Effector memory CD8-positive, alpha-beta T cell (primary cell): ENCODE results near the gene NKAIN2.
"Not testable (repeated sequence)": the region's sequence is repeated elsewhere in the genome, so short reads cannot be mapped to it uniquely, and the experiment has no call there.

ENCODE experiments used
- ATAC-seq: fragments of 150-1000 bp; cut with Tn5 transposase; replicated peaks from 2 replicates; pipeline ENCODE4 v1.10.0; 2021; ENCODE audit warnings: mild to moderate bottlenecking, moderate library complexity
- DNase-seq, 3 experiments: peaks; one replicate each; pipeline ENCODE4 v3.0.0; 2021
- H3K27ac Mint-ChIP-seq, 2 donors: one replicate each; pipeline ENCODE4 v1.8.0; 2022; ENCODE audit warnings: mild to moderate bottlenecking in 2 of 2, mixed read lengths in 2 of 2, moderate library complexity in 2 of 2
- H3K27me3 Mint-ChIP-seq, 2 donors: one replicate each; pipeline ENCODE4 v1.8.0; 2022; ENCODE audit warnings: mixed read lengths in 2 of 2
- H3K36me3 Mint-ChIP-seq: one replicate; pipeline ENCODE4 v1.8.0; 2022; ENCODE audit warnings: mild to moderate bottlenecking, moderate library complexity, mixed read lengths; ENCODE audit not compliant: insufficient read depth
- H3K4me1 Mint-ChIP-seq, 2 donors: one replicate each; pipeline ENCODE4 v1.8.0; 2022; ENCODE audit warnings: low read depth in 2 of 2, mixed read lengths in 2 of 2
- H3K4me3 Mint-ChIP-seq, 2 donors: one replicate each; pipeline ENCODE4 v1.8.0; 2022; ENCODE audit warnings: mild to moderate bottlenecking in 2 of 2, mixed read lengths in 2 of 2, moderate library complexity in 2 of 2
- H3K9me3 Mint-ChIP-seq, 2 donors: one replicate each; pipeline ENCODE4 v1.8.0; 2022; ENCODE audit warnings: mixed read lengths in 2 of 2

The NKAIN2 gene

GRCh38 chr6:124368131-124368530 is 564.5 kb downstream of the NKAIN2 start:
- Mint-ChIP-seq H3K4me3 (no peak overlapping the region), H3K4me1 (no peaks in the 10 kb centered on the region), H3K9me3 (peaks cover 2 to 4% of the 10 kb centered on the region in 2 donors), H3K27ac (no peak overlapping the region), H3K27me3 (no peaks in the 10 kb centered on the region), H3K36me3 (no peaks in the 10 kb centered on the region)
- ATAC-seq, result no peak
- no peak for DNase-seq

DNA sequence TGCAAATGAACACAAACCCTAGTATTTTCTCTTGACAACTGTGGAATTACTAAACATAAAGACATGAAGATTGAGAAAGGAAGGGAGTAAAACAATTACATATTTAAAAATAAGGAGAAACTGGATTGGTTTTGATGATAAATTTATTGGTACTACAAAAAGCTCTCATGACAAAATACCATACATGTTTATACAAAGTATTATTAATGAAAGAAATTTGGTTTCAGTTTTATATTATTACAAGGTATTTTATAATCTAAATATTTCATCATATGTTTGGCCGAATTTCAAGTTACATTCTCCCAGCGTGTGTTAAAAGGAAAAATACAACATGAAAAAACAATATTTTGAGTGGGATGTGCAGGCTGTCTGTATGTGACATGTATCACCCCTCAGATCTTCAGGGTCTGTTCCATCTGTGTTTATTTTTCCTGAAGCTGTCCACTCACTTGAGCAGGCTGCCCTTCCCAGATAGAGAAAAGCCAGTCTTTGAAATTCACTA is 568.4 kb downstream of the NKAIN2 start:
- no peaks in the 10 kb centered on the region for H3K4me1 Mint-ChIP-seq
- no peak overlapping the region for H3K4me3 Mint-ChIP-seq
- ATAC-seq (no peak), DNase-seq (no peak)
- H3K27me3 Mint-ChIP-seq, result no peaks in the 10 kb centered on the region
- H3K27ac Mint-ChIP-seq, result no peak overlapping the region
- H3K9me3 Mint-ChIP-seq, result peaks cover 2 to 12% of the 10 kb centered on the region in 2 donors
- no peaks in the 10 kb centered on the region for H3K36me3 Mint-ChIP-seq

- Mint-ChIP-seq H3K36me3 (no peaks in the 10 kb centered on the region), H3K27me3 (no peaks in the 10 kb centered on the region), H3K4me3 (no peak overlapping the region), H3K9me3 (peaks cover 6 to 12% of the 10 kb centered on the region in 2 donors), H3K4me1 (no peaks in the 10 kb centered on the region), H3K27ac (no peak overlapping the region)
- DNase-seq, result no peak
- no peak for ATAC-seq
These were observed 569.7 kb downstream of the NKAIN2 start for GRCh38 chr6:124373386-124373785.

DNA sequence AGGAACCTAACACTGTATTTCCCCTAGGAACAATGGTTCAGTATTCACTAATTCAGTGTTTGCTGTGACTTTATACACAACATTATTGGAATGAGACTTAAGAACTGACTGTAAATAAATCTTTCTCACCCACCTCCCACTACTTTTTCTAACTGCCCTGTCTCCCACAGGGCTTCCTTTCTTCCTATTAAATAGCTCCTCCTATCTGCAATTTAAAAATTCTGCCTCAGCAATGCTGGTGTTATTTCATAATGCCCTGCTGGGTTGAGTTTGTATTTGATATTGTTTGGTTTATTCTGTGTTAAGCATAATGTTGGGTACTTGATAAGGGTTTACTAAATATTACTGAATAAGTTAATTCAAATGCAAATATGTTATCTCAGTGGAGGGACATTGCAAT is 585.5 kb downstream of the NKAIN2 start:
- no peak overlapping the region for H3K4me3 Mint-ChIP-seq
- H3K36me3 Mint-ChIP-seq, result no peaks in the 10 kb centered on the region
- H3K27ac Mint-ChIP-seq, result no peak overlapping the region
- H3K9me3 Mint-ChIP-seq, result peaks cover 8 to 16% of the 10 kb centered on the region in 2 donors
- no peak for DNase-seq
- H3K27me3 Mint-ChIP-seq, result no peaks in the 10 kb centered on the region
- ATAC-seq, result no peak
- H3K4me1 Mint-ChIP-seq, result no peaks in the 10 kb centered on the region

DNA sequence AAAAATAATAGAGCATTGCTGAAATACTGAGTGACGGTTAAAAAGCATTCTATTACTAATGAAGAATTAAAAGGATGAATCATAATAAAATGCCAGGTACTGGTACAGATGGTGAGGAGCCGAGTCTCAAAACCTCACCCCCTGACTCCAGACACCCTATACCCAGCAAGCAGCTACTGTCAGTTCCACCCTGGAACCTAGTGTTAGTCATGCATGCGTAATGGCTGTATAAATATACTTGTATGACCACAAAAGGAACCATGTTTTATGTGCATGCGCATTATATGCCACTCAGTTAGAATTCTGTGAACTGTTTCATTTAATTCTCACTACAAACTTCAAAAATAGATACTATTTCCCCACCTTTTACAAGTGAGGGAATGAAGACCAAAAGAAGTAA is 589.9 kb downstream of the NKAIN2 start:
- Mint-ChIP-seq H3K27ac (no peak overlapping the region), H3K9me3 (peaks cover 0 to 5% of the 10 kb centered on the region in 2 donors), H3K4me3 (no peak overlapping the region), H3K36me3 (no peaks in the 10 kb centered on the region), H3K4me1 (no peaks in the 10 kb centered on the region), H3K27me3 (no peaks in the 10 kb centered on the region)
- ATAC-seq (no peak), DNase-seq (no peak)

DNA sequence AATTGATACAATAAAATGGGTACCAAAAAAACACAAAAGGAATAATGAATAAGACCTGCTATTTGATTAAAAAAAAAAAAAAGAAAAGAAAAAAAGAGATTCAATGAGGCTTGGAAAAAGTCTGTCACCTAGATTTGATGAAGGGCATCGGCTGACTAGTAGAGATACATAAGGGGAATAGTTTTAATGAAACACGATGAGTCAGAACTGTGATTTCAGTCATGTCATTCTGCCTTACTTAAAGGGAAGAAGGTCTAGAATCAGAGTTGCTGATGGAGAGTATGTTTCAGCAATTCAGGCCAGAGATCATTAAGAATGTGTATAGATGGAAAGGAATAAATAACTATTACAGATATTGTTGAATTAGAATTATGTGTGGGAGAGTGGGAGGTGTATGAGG is 592.7 kb downstream of the NKAIN2 start:
- H3K27ac Mint-ChIP-seq, result no peak overlapping the region
- no peak for DNase-seq
- H3K36me3 Mint-ChIP-seq, result no peaks in the 10 kb centered on the region
- H3K9me3 Mint-ChIP-seq, result peaks cover 0 to 1% of the 10 kb centered on the region in 2 donors
- no peak overlapping the region for H3K4me3 Mint-ChIP-seq
- no peaks in the 10 kb centered on the region for H3K4me1 Mint-ChIP-seq
- H3K27me3 Mint-ChIP-seq, result no peaks in the 10 kb centered on the region
- no peak for ATAC-seq

- no peak overlapping the region for H3K4me3 Mint-ChIP-seq
- no peak for DNase-seq
- no peaks in the 10 kb centered on the region for H3K9me3 Mint-ChIP-seq
- H3K4me1 Mint-ChIP-seq, result no peaks in the 10 kb centered on the region
- no peak overlapping the region for H3K27ac Mint-ChIP-seq
- H3K36me3 Mint-ChIP-seq, result no peaks in the 10 kb centered on the region
- ATAC-seq, result no peak
- no peaks in the 10 kb centered on the region for H3K27me3 Mint-ChIP-seq
These were observed 596.8 kb downstream of the NKAIN2 start for GRCh38 chr6:124400261-124400999.

DNA sequence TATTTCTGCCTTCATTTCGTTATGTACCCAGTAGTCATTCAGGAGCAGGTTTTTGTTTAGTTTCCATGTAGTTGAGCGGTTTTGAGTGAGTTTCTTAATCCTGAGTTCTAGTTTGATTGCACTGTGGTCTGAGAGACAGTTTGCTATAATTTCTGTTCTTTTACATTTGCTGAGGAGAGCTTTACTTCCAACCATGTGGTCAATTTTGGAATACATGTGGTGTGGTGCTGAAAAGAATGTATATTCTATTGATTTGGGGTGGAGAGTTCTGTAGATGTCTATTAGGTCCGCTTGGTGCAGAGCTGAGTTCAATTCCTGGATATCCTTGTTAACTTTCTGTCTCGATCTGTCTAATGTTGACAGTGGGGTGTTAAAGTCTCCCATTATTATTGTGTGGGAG is 606.8 kb downstream of the NKAIN2 start:
- H3K36me3 Mint-ChIP-seq, H3K4me3 Mint-ChIP-seq, H3K27me3 Mint-ChIP-seq, H3K4me1 Mint-ChIP-seq, DNase-seq, ATAC-seq, H3K27ac Mint-ChIP-seq: not testable (repeated sequence)
- peaks cover 7 to 13% of the 10 kb centered on the region in 2 donors for H3K9me3 Mint-ChIP-seq

- H3K27me3 Mint-ChIP-seq, ATAC-seq, H3K36me3 Mint-ChIP-seq, H3K27ac Mint-ChIP-seq, H3K4me1 Mint-ChIP-seq, H3K4me3 Mint-ChIP-seq, DNase-seq: not testable (repeated sequence)
- H3K9me3 Mint-ChIP-seq, result peaks cover 13 to 18% of the 10 kb centered on the region in 2 donors
These were observed 609.0 kb downstream of the NKAIN2 start for GRCh38 chr6:124412657-124413056.

DNA sequence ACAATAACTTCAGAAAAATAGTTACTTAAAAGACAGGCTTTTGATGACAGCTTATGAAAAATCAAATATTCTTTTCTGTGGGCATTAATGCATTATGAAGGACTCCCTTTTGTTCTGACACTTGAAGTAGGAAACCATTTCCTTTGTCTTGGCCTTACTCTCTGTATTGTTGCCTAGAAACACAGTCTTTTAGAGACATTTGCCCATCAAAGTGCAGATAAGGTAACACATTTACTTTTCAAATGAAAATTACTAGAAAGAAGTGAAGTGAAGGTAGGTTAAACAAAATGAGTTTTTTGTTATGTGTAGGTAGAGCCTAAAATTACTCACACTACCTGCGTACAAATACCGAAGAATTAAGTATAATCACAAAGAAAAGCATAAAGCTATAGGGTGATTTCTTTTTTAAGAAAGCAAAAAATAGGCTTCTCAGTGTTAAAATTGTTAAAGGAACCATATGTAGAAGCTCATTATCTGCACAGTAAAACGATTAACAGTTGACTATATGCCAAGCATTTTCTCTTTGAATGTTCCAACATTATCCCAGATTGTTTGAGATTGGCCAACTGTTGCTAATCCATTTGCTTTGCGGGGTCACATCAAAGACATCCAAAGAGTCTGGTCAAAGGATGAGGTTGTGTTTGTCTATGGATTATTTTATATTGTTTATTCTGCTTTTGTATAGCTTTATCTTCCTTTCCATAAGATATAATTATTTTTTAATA is 616.6 kb downstream of the NKAIN2 start:
- H3K4me3 Mint-ChIP-seq, result no peak overlapping the region

DNA sequence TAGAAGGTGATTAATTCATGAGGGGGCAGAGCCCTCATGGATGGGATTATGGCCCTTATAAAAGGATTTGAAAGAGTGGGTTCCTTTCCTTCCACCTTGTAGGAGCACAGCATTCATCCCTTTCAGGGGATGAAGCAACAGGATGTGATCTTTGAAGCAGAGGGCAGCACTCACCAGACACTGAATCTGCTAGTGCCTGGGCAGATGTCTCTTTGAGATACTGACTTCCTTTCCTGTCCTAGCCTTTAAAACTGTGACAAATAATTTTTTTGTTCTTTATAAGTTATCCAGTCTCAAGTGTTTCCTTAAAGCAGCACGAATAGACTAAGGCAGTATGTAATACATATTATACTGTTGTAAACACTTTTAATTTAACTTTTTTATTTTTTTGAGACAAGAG is 620.0 kb downstream of the NKAIN2 start:
- ATAC-seq (no peak), DNase-seq (no peak)
- Mint-ChIP-seq H3K36me3 (no peaks in the 10 kb centered on the region), H3K27me3 (no peaks in the 10 kb centered on the region), H3K4me3 (no peak overlapping the region), H3K27ac (no peak overlapping the region), H3K9me3 (peaks cover 6 to 11% of the 10 kb centered on the region in 2 donors), H3K4me1 (no peaks in the 10 kb centered on the region)

More for the DNA sequence above, 616.6 kb downstream of the NKAIN2 start:
- no peak for ATAC-seq
- Mint-ChIP-seq H3K36me3 (no peaks in the 10 kb centered on the region), H3K4me1 (no peaks in the 10 kb centered on the region), H3K9me3 (peaks cover 6 to 11% of the 10 kb centered on the region in 2 donors), H3K27ac (no peak overlapping the region), H3K27me3 (no peaks in the 10 kb centered on the region)
- no peak for DNase-seq

GRCh38 chr6:124430740-124431318 is 627.2 kb downstream of the NKAIN2 start:
- Mint-ChIP-seq H3K36me3 (no peaks in the 10 kb centered on the region), H3K9me3 (peaks cover 6 to 9% of the 10 kb centered on the region in 2 donors), H3K4me1 (no peaks in the 10 kb centered on the region), H3K27ac (no peak overlapping the region), H3K4me3 (no peak overlapping the region), H3K27me3 (no peaks in the 10 kb centered on the region)
- ATAC-seq, result no peak
- no peak for DNase-seq

GRCh38 chr6:124432620-124433019 is 629.0 kb downstream of the NKAIN2 start:
- Mint-ChIP-seq H3K4me3 (no peak overlapping the region), H3K27ac (no peak overlapping the region), H3K4me1 (no peaks in the 10 kb centered on the region), H3K9me3 (peaks cover 9 to 14% of the 10 kb centered on the region in 2 donors), H3K27me3 (no peaks in the 10 kb centered on the region), H3K36me3 (no peaks in the 10 kb centered on the region)
- ATAC-seq (no peak), DNase-seq (no peak)
